HepG2 (cell line): Measurements from ENCODE around the gene DAD1. TPM values are rescaled to one million over a fixed set of nuclear protein-coding genes. Genes with fewer than 3 reads are reported as not detected.
A peak's percentile ranks its signal among the peaks of the same experiment; 100 is the strongest.

ENCODE experiments used
- DBP ChIP-seq: sonication (generic); formaldehyde crosslinking; IDR thresholded peaks from 2 replicates; pipeline ENCODE4 v1.4.0; 2020; ENCODE audit warnings: missing genetic modification reagents; ENCODE audit errors: not compliant biosample characterization
- DRAP1 ChIP-seq: IDR thresholded peaks from 2 replicates; pipeline ENCODE4 v1.6.1; 2016; ENCODE audit warnings: missing genetic modification reagents, missing compliant biosample characterization
- EEA1 ChIP-seq: sonication (generic); formaldehyde crosslinking; IDR thresholded peaks from 2 replicates; pipeline ENCODE4 v1.5.1; 2020; ENCODE audit warnings: mild to moderate bottlenecking, missing genetic modification reagents, borderline replicate concordance
- ETS1 ChIP-seq: sonication (generic); formaldehyde crosslinking; IDR thresholded peaks from 2 replicates; pipeline ENCODE4 v1.4.0; 2020; ENCODE audit warnings: missing genetic modification reagents
- IKZF1 ChIP-seq: fragments of 450-650 bp; IDR thresholded peaks from 2 replicates; pipeline ENCODE4 v1.7.1; 2016
- NFE2 ChIP-seq: sonication (generic); formaldehyde crosslinking; IDR thresholded peaks from 2 replicates; pipeline ENCODE4 v1.4.0; 2020; ENCODE audit warnings: missing genetic modification reagents
- NFYC ChIP-seq: IDR thresholded peaks from 2 replicates; pipeline ENCODE4 v1.6.1; 2016; ENCODE audit warnings: missing genetic modification reagents, missing compliant biosample characterization
- SMC3 ChIP-seq: IDR thresholded peaks from 2 replicates; pipeline ENCODE4 v1.6.1; 2011; ENCODE audit warnings: low read length, improper control_type of control experiment
- TEF ChIP-seq: sonication (generic); formaldehyde crosslinking; IDR thresholded peaks from 2 replicates; pipeline ENCODE4 v1.5.0; 2020; ENCODE audit warnings: missing genetic modification reagents
- THRA ChIP-seq: sonication (generic); formaldehyde crosslinking; IDR thresholded peaks from 2 replicates; pipeline ENCODE4 v1.4.0; 2020; ENCODE audit warnings: missing genetic modification reagents, borderline replicate concordance
- ZBTB2 ChIP-seq: sonication (generic); formaldehyde crosslinking; IDR thresholded peaks from 2 replicates; pipeline ENCODE4 v1.8.0; 2022; ENCODE audit warnings: low read depth, missing genetic modification reagents
- ZNF180 ChIP-seq: sonication (generic); formaldehyde crosslinking; IDR thresholded peaks from 2 replicates; pipeline ENCODE4 v1.4.0; 2020; ENCODE audit warnings: low read depth, missing genetic modification reagents, borderline replicate concordance
- ZNF574 ChIP-seq: sonication (generic); formaldehyde crosslinking; IDR thresholded peaks from 2 replicates; pipeline ENCODE4 v1.4.0; 2020; ENCODE audit warnings: missing genetic modification reagents
- ZNF703 ChIP-seq: sonication (generic); formaldehyde crosslinking; IDR thresholded peaks from 2 replicates; pipeline ENCODE4 v1.5.1; 2020; ENCODE audit warnings: missing genetic modification reagents, mild to moderate bottlenecking, moderate library complexity, borderline replicate concordance
- ZNF710 ChIP-seq: sonication (generic); formaldehyde crosslinking; IDR thresholded peaks from 2 replicates; pipeline ENCODE4 v1.5.0; 2020; ENCODE audit warnings: mild to moderate bottlenecking, missing genetic modification reagents, borderline replicate concordance
- polyA plus RNA-seq, 8 experiments: library from polyadenylated mRNA; depleted of rRNA in 3 of 8; stranded (reverse) in 7 of 8; unstranded in 1 of 8; fragments of >200 nt; fragmentation: Illumina TruSeq in 4 of 8; extraction: Trizol in 4 of 8; gene quantifications; 2 replicates each; pipeline versions ENCODE4 v1.2.1 to v1.2.3, GENCODE V29; 2011 to 2016; ENCODE audit warnings: low read depth in 4 of 8, missing spikeins in 1 of 8, mixed read lengths in 1 of 8; ENCODE audit not compliant: insufficient read depth in 1 of 8
- total RNA-seq, 5 experiments: library from RNA; depleted of rRNA; stranded (reverse); fragments of >200 nt; fragmentation: Illumina TruSeq; extraction: Trizol; gene quantifications; 2 replicates each; pipeline ENCODE4 v1.2.3, GENCODE V29; 2016; ENCODE audit warnings: low read depth in 1 of 5

DAD1 gene
- total and polyA plus RNA-seq, 2 of the 13 experiments (the other 11 are each of a cell fraction or from before 2014, with no cell fraction given) = 558 to 626 TPM

GRCh38 chr14:22570132-22570949 lies 18.7 kb downstream of the DAD1 start (continued):
- TF ChIP-seq ZBTB2 (CRISPR knock-in tag) (no peak), THRA (CRISPR knock-in tag) (no peak; the same call in 1 of the 2 replicates), ZNF180 (CRISPR knock-in tag) (no peak), DBP (CRISPR knock-in tag) (peak; percentile 56), ZNF574 (CRISPR knock-in tag) (peak; percentile 38; the same call in 1 of the 2 replicates), EEA1 (CRISPR knock-in tag) (no peak), TEF (CRISPR knock-in tag) (no peak), ZNF703 (CRISPR knock-in tag) (no peak), ZNF710 (CRISPR knock-in tag) (peak; percentile 11; the same call in 1 of the 2 replicates), NFE2 (no peak), ETS1 (CRISPR knock-in tag) (no peak), IKZF1 (no peak), SMC3 (peak; percentile 94), NFYC (peak; percentile 11; the same call in 1 of the 2 replicates), DRAP1 (no peak)
